ENCODE measurements around the gene ANKRD9. TPM values are rescaled to one million over a fixed set of nuclear protein-coding genes. Genes with fewer than 3 reads are reported as not detected.

Gene ANKRD9
- total and polyA plus RNA-seq, 10 of the 15 experiments (the other 5 are each of a cell fraction or from before 2014, with no cell fraction given), result 0.03 to 3.6 (median 0.49) TPM

DNA sequence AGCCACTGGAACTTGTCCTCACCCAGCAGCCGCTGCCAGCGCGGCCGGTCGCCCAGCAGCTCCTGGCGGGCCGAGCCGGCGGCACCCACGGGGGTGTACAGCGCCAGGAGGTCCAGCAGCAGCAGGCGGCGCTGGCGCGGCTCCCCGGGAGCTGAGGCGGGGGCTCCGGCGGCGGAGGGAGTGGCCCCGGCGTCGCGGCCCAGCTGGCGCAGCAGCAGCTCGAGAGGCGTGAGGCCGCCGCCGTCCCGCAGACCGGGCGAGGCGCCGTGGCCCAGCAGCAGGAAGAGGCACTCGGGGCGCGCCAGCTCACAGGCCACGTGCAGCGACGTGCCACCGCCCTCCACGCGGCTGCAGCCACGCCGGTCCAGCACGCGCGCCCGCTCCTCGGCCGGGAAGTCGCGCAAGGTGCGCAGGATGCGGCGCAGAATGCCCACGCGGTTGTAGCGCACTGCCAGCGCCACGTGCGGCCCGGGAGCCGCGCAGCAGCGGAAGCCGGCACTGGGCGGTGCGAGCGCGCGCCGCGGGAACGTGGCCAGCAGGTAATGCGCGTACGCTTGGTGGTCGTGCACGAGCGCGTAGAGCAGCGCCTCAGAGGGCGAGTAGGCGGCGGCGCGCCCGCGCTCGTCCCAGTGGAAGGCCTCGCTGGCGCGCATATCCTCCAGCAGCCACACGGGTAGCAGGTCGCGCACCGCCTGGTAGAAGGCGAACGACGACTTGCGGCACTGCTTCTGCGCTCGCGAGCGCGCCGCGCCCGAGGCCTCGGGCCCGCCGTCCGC is 2.3 kb downstream of the ANKRD9 start (continued):
- TF ChIP-seq, protein P1, sequence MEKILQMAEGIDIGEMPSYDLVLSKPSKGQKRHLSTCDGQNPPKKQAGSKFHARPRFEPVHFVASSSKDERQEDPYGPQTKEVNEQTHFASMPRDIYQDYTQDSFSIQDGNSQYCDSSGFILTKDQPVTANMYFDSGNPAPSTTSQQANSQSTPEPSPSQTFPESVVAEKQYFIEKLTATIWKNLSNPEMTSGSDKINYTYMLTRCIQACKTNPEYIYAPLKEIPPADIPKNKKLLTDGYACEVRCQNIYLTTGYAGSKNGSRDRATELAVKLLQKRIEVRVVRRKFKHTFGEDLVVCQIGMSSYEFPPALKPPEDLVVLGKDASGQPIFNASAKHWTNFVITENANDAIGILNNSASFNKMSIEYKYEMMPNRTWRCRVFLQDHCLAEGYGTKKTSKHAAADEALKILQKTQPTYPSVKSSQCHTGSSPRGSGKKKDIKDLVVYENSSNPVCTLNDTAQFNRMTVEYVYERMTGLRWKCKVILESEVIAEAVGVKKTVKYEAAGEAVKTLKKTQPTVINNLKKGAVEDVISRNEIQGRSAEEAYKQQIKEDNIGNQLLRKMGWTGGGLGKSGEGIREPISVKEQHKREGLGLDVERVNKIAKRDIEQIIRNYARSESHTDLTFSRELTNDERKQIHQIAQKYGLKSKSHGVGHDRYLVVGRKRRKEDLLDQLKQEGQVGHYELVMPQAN (conservative IDR thresholded peaks at IDR 0.05), result no peak
- TF ChIP-seq MYB (IDR thresholded peaks at IDR 0.05; ENCODE audit: borderline replicate concordance, low read depth, low read length), result no peak
- no peak for TF ChIP-seq MEF2B (IDR thresholded peaks at IDR 0.05; ENCODE audit: partially characterized antibody, poor library complexity, severe bottlenecking)
- no peak for TF ChIP-seq NR2C2 (IDR thresholded peaks at IDR 0.05; ENCODE audit: borderline replicate concordance, control insufficient read depth, insufficient read length, low read depth)
- TF ChIP-seq, protein P2, sequence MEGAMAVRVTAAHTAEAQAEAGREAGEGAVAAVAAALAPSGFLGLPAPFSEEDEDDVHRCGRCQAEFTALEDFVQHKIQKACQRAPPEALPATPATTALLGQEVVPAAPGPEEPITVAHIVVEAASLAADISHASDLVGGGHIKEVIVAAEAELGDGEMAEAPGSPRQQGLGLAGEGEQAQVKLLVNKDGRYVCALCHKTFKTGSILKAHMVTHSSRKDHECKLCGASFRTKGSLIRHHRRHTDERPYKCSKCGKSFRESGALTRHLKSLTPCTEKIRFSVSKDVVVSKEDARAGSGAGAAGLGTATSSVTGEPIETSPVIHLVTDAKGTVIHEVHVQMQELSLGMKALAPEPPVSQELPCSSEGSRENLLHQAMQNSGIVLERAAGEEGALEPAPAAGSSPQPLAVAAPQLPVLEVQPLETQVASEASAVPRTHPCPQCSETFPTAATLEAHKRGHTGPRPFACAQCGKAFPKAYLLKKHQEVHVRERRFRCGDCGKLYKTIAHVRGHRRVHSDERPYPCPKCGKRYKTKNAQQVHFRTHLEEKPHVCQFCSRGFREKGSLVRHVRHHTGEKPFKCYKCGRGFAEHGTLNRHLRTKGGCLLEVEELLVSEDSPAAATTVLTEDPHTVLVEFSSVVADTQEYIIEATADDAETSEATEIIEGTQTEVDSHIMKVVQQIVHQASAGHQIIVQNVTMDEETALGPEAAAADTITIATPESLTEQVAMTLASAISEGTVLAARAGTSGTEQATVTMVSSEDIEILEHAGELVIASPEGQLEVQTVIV (IDR thresholded peaks at IDR 0.05; ENCODE audit: borderline replicate concordance, partially characterized antibody), result no peak

DNA sequence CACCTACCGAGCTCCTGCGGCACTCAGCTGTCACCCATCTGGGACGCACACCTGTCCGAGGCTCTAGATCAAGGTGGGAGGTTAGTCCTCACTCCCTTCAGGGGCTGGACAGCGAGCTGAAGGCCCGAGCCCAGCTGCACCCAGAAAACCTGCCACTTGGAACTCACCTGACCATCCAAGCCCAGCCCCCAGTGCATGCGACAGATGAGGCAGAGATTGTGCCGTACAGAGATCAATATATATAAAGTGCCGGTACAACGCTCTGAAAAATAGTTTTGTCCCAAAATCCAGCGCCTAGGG is 3.0 kb downstream of the ANKRD9 start:
- POLR2A ChIA-PET, result no interaction called here
- no peaks in the 10 kb centered on the region for H3K27me3 ChIP-seq (replicated peaks in 1 of 2; ENCODE audit: control insufficient read depth in 2 of 2, insufficient read depth in 2 of 2, low read length in 1 of 2)
- no peaks in the 10 kb centered on the region for H4K20me1 ChIP-seq (ENCODE audit: control insufficient read depth, insufficient read depth)
- H3K79me2 ChIP-seq (ENCODE audit: control insufficient read depth, insufficient read depth, low read length), result no peaks in the 10 kb centered on the region
- H3K36me3 ChIP-seq (ENCODE audit: control insufficient read depth in 2 of 2, insufficient read depth in 2 of 2, low read length in 1 of 2), result no peaks in the 10 kb centered on the region
- H3K4me3 ChIP-seq, result no peak overlapping the region
- in situ Hi-C loops (cut with MboI), result no loop called here
- H2AFZ ChIP-seq (ENCODE audit: control insufficient read depth, low read depth, low read length), result no peak overlapping the region
- H3K4me2 ChIP-seq (ENCODE audit: control insufficient read depth, insufficient read depth), result no peak overlapping the region
- H3K4me1 ChIP-seq (ENCODE audit: control insufficient read depth, insufficient read depth, low read length), result peaks cover 9% of the 10 kb centered on the region
- no peak overlapping the region for H3K9ac ChIP-seq (ENCODE audit: control insufficient read depth, insufficient read depth, low read length)
- SMC1A ChIA-PET (ENCODE audit: uncharacterized antibody, unreplicated experiment), result no interaction called here
- RAD21 ChIA-PET (ENCODE audit: unreplicated experiment), result no interaction called here
- FAIRE-seq (no peak), ATAC-seq (no peak), DNase-seq (ENCODE audit: low read depth, low spot score) (no peak)
- no TSS peak for BruUV-seq (replicated peaks)
- 92% methylated on average over 11 of the region's 11 CpGs for WGBS (ENCODE audit: insufficient coverage, insufficient replicate concordance, low lambda C conversion rate, missing lambda C conversion rate)
- CTCF ChIA-PET, result no interaction called here
- no peaks in the 10 kb centered on the region for H3K9me3 ChIP-seq (replicated peaks; ENCODE audit: control insufficient read depth, insufficient read depth, low read length)
- no peak overlapping the region for H3K27ac ChIP-seq (ENCODE audit: control insufficient read depth, insufficient read depth)
- intact Hi-C loops (cut with micrococcal nuclease; ENCODE audit: unreplicated experiment), result no loop called here
- TF ChIP-seq, protein P3, sequence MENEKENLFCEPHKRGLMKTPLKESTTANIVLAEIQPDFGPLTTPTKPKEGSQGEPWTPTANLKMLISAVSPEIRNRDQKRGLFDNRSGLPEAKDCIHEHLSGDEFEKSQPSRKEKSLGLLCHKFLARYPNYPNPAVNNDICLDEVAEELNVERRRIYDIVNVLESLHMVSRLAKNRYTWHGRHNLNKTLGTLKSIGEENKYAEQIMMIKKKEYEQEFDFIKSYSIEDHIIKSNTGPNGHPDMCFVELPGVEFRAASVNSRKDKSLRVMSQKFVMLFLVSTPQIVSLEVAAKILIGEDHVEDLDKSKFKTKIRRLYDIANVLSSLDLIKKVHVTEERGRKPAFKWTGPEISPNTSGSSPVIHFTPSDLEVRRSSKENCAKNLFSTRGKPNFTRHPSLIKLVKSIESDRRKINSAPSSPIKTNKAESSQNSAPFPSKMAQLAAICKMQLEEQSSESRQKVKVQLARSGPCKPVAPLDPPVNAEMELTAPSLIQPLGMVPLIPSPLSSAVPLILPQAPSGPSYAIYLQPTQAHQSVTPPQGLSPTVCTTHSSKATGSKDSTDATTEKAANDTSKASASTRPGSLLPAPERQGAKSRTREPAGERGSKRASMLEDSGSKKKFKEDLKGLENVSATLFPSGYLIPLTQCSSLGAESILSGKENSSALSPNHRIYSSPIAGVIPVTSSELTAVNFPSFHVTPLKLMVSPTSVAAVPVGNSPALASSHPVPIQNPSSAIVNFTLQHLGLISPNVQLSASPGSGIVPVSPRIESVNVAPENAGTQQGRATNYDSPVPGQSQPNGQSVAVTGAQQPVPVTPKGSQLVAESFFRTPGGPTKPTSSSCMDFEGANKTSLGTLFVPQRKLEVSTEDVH (IDR thresholded peaks at IDR 0.05; ENCODE audit: low read depth, partially characterized antibody), result no peak
- TF ChIP-seq SMARCA5 (IDR thresholded peaks at IDR 0.05) (no peak), CREB1 (IDR thresholded peaks at IDR 0.05; ENCODE audit: low read depth) (no peak), KAT2A (conservative IDR thresholded peaks at IDR 0.05; ENCODE audit: control insufficient read depth, low read depth, low read length) (no peak), EZH2 (IDR thresholded peaks at IDR 0.05; ENCODE audit: borderline replicate concordance, control insufficient read depth, low read depth, low read length) (no peak), HDAC6 (IDR thresholded peaks at IDR 0.05; ENCODE audit: unreplicated experiment) (no peak), IKZF2 (IDR thresholded peaks at IDR 0.05) (no peak), IRF4 (IDR thresholded peaks at IDR 0.05; ENCODE audit: low read depth, low read length) (no peak), MEF2A (IDR thresholded peaks at IDR 0.05; ENCODE audit: insufficient read depth, low read depth, low read length) (no peak)
- TF ChIP-seq, protein P4, sequence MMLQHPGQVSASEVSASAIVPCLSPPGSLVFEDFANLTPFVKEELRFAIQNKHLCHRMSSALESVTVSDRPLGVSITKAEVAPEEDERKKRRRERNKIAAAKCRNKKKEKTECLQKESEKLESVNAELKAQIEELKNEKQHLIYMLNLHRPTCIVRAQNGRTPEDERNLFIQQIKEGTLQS (IDR thresholded peaks at IDR 0.05; ENCODE audit: borderline replicate concordance, extremely low read depth, low read depth, low read length), result no peak

Data from GM12878 (cell line).